WTC11 (cell line): Measurements from ENCODE around the gene BTBD17. TPM values are rescaled to one million over a fixed set of nuclear protein-coding genes. Genes with fewer than 3 reads are reported as not detected.

Experiments
- ATAC-seq: fragments of 200-7000 bp; cut with Tn5 transposase; 2 replicates; pipeline ENCODE4 v1.10.0; 2021; ENCODE audit warnings: mild to moderate bottlenecking, moderate library complexity
- CTCF ChIA-PET: fragments of 300-600 bp; sonication (Branson Sonifier 250); formaldehyde crosslinking; loops from one replicate; lab custom pipeline; 2021; ENCODE audit warnings: antibody characterized with exemption; lab: Charles Lee
- POLR2A ChIA-PET: fragments of 350-600 bp; sonication (Branson Sonifier 250); formaldehyde crosslinking; loops from one replicate; lab custom pipeline; 2021; ENCODE audit warnings: antibody characterized with exemption; lab: Charles Lee
- DNase-seq: peaks from one replicate; pipeline ENCODE4 v3.0.0; 2021; ENCODE audit warnings: low spot score
- H3K27ac Mint-ChIP-seq: 2 replicates; pipeline ENCODE4 v1.8.0; 2021; ENCODE audit warnings: mixed read lengths
- H3K27me3 Mint-ChIP-seq: 2 replicates; pipeline ENCODE4 v1.8.0; 2021; ENCODE audit warnings: low read depth, mild to moderate bottlenecking, moderate library complexity, mixed read lengths
- H3K36me3 Mint-ChIP-seq: 2 replicates; pipeline ENCODE4 v1.8.0; 2021; ENCODE audit warnings: mixed read lengths
- H3K4me1 Mint-ChIP-seq: 2 replicates; pipeline ENCODE4 v1.8.0; 2022; ENCODE audit warnings: mixed read lengths
- H3K4me3 Mint-ChIP-seq: 2 replicates; pipeline ENCODE4 v1.8.0; 2021; ENCODE audit warnings: mild to moderate bottlenecking, moderate library complexity, mixed read lengths
- H3K9me3 Mint-ChIP-seq: 2 replicates; pipeline ENCODE4 v1.8.0; 2021; ENCODE audit warnings: mixed read lengths
- CBFB ChIP-seq: sonication (generic); formaldehyde crosslinking; IDR thresholded peaks from 2 replicates; pipeline ENCODE4 v1.8.1; 2022; ENCODE audit warnings: mild to moderate bottlenecking, low read depth, missing genetic modification reagents
- CDX4 ChIP-seq: fragments of 250-450 bp; sonication (Bioruptor Pico); IDR thresholded peaks from 2 replicates; pipeline ENCODE4 v1.9.0; 2021; ENCODE audit warnings: moderate library complexity, mild to moderate bottlenecking, inconsistent platforms, borderline replicate concordance
- ELF4 ChIP-seq: sonication (generic); formaldehyde crosslinking; IDR thresholded peaks from 2 replicates; pipeline ENCODE4 v1.8.1; 2022; ENCODE audit warnings: low read depth, mild to moderate bottlenecking, moderate library complexity, missing genetic modification reagents
- GABPB1 ChIP-seq: sonication (generic); formaldehyde crosslinking; IDR thresholded peaks from 2 replicates; pipeline ENCODE4 v1.8.1; 2023; ENCODE audit warnings: mild to moderate bottlenecking, missing genetic modification reagents
- GTF2I ChIP-seq: fragments of 250-450 bp; sonication (Bioruptor Pico); conservative IDR thresholded peaks from 2 replicates; pipeline ENCODE4 v1.4.0; 2021; ENCODE audit warnings: mild to moderate bottlenecking
- JAZF1 ChIP-seq: fragments of 250-450 bp; sonication (Bioruptor Pico); IDR thresholded peaks from 2 replicates; pipeline ENCODE4 v1.9.0; 2021; ENCODE audit warnings: moderate library complexity, mild to moderate bottlenecking, inconsistent platforms
- JUN ChIP-seq: sonication (generic); formaldehyde crosslinking; IDR thresholded peaks from 2 replicates; pipeline ENCODE4 v1.8.0; 2023; ENCODE audit warnings: mild to moderate bottlenecking, missing genetic modification reagents
- MYBL2 ChIP-seq: sonication (generic); formaldehyde crosslinking; IDR thresholded peaks from 2 replicates; pipeline ENCODE4 v1.8.1; 2023; ENCODE audit warnings: mild to moderate bottlenecking, moderate library complexity, missing genetic modification reagents
- NFE2L1 ChIP-seq: sonication (generic); formaldehyde crosslinking; IDR thresholded peaks from 2 replicates; pipeline ENCODE4 v1.8.1; 2023; ENCODE audit warnings: missing genetic modification reagents
- NFYB ChIP-seq: sonication (generic); formaldehyde crosslinking; conservative IDR thresholded peaks from 2 replicates; pipeline ENCODE4 v1.8.0; 2022; ENCODE audit warnings: low read depth, missing genetic modification reagents
- NR3C1 ChIP-seq: sonication (generic); formaldehyde crosslinking; conservative IDR thresholded peaks from 2 replicates; pipeline ENCODE4 v1.8.1; 2023; ENCODE audit warnings: low read depth, mild to moderate bottlenecking, missing genetic modification reagents
- OVOL2 ChIP-seq: fragments of 250-450 bp; sonication (Bioruptor Pico); IDR thresholded peaks from 2 replicates; pipeline ENCODE4 v1.9.0; 2021; ENCODE audit warnings: mild to moderate bottlenecking, borderline replicate concordance
- PRDM15 ChIP-seq: sonication (generic); formaldehyde crosslinking; IDR thresholded peaks from 2 replicates; pipeline ENCODE4 v1.8.0; 2022; ENCODE audit warnings: missing genetic modification reagents
- ZBTB43 ChIP-seq: sonication (generic); formaldehyde crosslinking; IDR thresholded peaks from 2 replicates; pipeline ENCODE4 v1.8.1; 2023; ENCODE audit warnings: mild to moderate bottlenecking, missing genetic modification reagents
- ZNF281 ChIP-seq: sonication (generic); formaldehyde crosslinking; IDR thresholded peaks from 2 replicates; pipeline ENCODE4 v1.8.0; 2023; ENCODE audit warnings: mild to moderate bottlenecking, missing genetic modification reagents
- ZNF317 ChIP-seq: sonication (generic); formaldehyde crosslinking; IDR thresholded peaks from 2 replicates; pipeline ENCODE4 v1.8.1; 2023; ENCODE audit warnings: low read depth, mild to moderate bottlenecking, moderate library complexity, missing genetic modification reagents, borderline replicate concordance
- total RNA-seq: library from RNA; stranded (reverse); gene quantifications from 3 replicates; pipeline ENCODE4 v1.2.3, GENCODE V29; 2021
- TF ChIP-seq, protein P1 (sequence below): sonication (generic); formaldehyde crosslinking; IDR thresholded peaks from 2 replicates; pipeline ENCODE4 v1.8.0; 2022; ENCODE audit warnings: mild to moderate bottlenecking, missing genetic modification reagents
- TF ChIP-seq, protein P2 (sequence below): sonication (generic); formaldehyde crosslinking; IDR thresholded peaks from 2 replicates; pipeline ENCODE4 v1.8.1; 2022; ENCODE audit warnings: mild to moderate bottlenecking, moderate library complexity, missing genetic modification reagents
- TF ChIP-seq, protein P3 (sequence below): sonication (generic); formaldehyde crosslinking; IDR thresholded peaks from 2 replicates; pipeline ENCODE4 v1.8.1; 2023; ENCODE audit warnings: mild to moderate bottlenecking, missing genetic modification reagents, moderate library complexity
- TF ChIP-seq, protein P4 (sequence below): fragments of 250-450 bp; sonication (Bioruptor Pico); IDR thresholded peaks from 2 replicates; pipeline ENCODE4 v1.9.0; 2021; ENCODE audit warnings: mild to moderate bottlenecking

Gene BTBD17
- total RNA-seq, 1 experiment from 2014 or later, result 0.94 TPM

DNA sequence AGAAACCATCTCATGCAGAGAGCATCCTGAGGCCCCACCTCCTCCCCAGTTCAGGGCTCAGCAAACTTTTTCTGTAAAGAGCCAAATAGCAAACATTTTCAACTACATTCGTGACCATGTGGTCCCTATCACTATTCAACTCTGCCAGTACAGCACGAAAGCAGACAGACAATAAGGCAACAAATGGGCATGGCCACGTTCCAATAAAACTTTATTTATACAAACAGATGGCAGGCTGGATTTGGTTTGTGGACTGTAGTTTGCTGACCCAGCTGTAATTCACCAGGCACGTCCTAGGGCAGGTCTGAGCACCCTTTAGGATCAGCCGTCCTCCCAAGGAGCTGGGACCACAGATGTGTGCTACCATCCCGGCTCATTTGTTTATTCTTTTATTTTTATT, 43.1 kb upstream of the BTBD17 start:
- Mint-ChIP-seq H3K4me1 (peaks cover 16% of the 10 kb centered on the region), H3K36me3 (no peaks in the 10 kb centered on the region), H3K9me3 (no peaks in the 10 kb centered on the region), H3K27ac (peak overlapping the region; percentile 93), H3K27me3 (no peaks in the 10 kb centered on the region), H3K4me3 (peak overlapping the region; percentile 3)
- ChIA-PET POLR2A (no interaction called here), CTCF (interaction anchor here (0.8 to 3.1 kb wide), 11 partner anchors 12 to 192 kb away, joined by 3 to 16 read pairs (median 4); partner anchors contain the start of gene BTBD17)
- no peak for ATAC-seq
- TF ChIP-seq PRDM15 (no peak), OVOL2 (CRISPR knock-in tag) (no peak), ZNF317 (no peak), CBFB (CRISPR knock-in tag) (no peak), ELF4 (no peak), MYBL2 (CRISPR knock-in tag) (no peak), CDX4 (CRISPR knock-in tag) (no peak), JUN (CRISPR knock-in tag) (no peak), JAZF1 (CRISPR knock-in tag) (no peak), NFYB (CRISPR knock-in tag) (no peak), ZBTB43 (CRISPR knock-in tag) (no peak), GTF2I (CRISPR knock-in tag) (no peak), GABPB1 (CRISPR knock-in tag) (no peak), NFE2L1 (CRISPR knock-in tag) (no peak)
- TF ChIP-seq, protein P1, sequence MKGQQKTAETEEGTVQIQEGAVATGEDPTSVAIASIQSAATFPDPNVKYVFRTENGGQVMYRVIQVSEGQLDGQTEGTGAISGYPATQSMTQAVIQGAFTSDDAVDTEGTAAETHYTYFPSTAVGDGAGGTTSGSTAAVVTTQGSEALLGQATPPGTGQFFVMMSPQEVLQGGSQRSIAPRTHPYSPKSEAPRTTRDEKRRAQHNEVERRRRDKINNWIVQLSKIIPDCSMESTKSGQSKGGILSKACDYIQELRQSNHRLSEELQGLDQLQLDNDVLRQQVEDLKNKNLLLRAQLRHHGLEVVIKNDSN (CRISPR knock-in tag), result no peak
- TF ChIP-seq, protein P2, sequence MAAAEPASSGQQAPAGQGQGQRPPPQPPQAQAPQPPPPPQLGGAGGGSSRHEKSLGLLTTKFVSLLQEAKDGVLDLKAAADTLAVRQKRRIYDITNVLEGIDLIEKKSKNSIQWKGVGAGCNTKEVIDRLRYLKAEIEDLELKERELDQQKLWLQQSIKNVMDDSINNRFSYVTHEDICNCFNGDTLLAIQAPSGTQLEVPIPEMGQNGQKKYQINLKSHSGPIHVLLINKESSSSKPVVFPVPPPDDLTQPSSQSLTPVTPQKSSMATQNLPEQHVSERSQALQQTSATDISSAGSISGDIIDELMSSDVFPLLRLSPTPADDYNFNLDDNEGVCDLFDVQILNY (CRISPR knock-in tag), result no peak
- TF ChIP-seq, protein P3, sequence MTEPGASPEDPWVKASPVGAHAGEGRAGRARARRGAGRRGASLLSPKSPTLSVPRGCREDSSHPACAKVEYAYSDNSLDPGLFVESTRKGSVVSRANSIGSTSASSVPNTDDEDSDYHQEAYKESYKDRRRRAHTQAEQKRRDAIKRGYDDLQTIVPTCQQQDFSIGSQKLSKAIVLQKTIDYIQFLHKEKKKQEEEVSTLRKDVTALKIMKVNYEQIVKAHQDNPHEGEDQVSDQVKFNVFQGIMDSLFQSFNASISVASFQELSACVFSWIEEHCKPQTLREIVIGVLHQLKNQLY (CRISPR knock-in tag), result no peak
- TF ChIP-seq, protein P4, sequence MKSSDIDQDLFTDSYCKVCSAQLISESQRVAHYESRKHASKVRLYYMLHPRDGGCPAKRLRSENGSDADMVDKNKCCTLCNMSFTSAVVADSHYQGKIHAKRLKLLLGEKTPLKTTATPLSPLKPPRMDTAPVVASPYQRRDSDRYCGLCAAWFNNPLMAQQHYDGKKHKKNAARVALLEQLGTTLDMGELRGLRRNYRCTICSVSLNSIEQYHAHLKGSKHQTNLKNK (CRISPR knock-in tag), result no peak
- no peak for DNase-seq

DNA sequence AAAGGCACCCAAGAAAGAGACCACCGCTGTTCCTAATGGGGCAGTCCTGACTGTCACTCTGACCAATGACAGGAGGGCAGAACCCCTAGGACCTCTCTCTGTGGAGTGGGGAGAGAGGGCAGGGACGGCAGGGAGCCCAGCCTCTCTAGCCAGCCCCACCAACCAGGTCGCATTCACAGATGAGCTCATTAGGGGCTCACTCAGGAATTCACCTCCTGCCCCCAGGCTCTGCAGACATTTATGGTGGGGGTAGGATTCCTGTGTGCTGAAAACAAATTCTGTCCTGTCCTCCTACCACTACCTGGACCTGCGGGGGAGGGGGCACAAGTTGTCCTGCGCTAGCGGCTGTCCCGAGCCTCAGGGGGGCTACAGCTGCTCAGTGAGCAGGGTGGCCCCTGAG, 42.5 kb upstream of the BTBD17 start:
- Mint-ChIP-seq H3K4me1 (peaks cover 16% of the 10 kb centered on the region), H3K27ac (peak overlapping the region; percentile 93), H3K27me3 (no peaks in the 10 kb centered on the region), H3K36me3 (no peaks in the 10 kb centered on the region), H3K9me3 (no peaks in the 10 kb centered on the region), H3K4me3 (peak overlapping the region; percentile 3)
- TF ChIP-seq NR3C1 (CRISPR knock-in tag) (no peak), ZNF281 (CRISPR knock-in tag) (0 out of 2 replicates have a peak, but pooled peaks have one; percentile 35)
- ChIA-PET CTCF (interaction anchor here (1.0 to 3.1 kb wide), 10 partner anchors 11 to 191 kb away, joined by 3 to 16 read pairs (median 4); partner anchors contain the start of gene BTBD17), POLR2A (no interaction called here)
- peak; percentile 42 for DNase-seq
- peak; percentile 96 for ATAC-seq
